AG04450 (cell line): ENCODE measurements around the gene APBB3. TPM values are rescaled to one million over a fixed set of nuclear protein-coding genes. Genes with fewer than 3 reads are reported as not detected.

Source experiments
- CTCF ChIA-PET: fragments of 300-600, 350-600 bp; formaldehyde crosslinking; extraction: SDS; loops from one replicate; lab custom pipeline; 2022; ENCODE audit warnings: antibody characterized with exemption, inconsistent platforms; lab: Charles Lee
- POLR2A ChIA-PET: fragments of 350-600 bp; formaldehyde crosslinking; extraction: SDS; loops from one replicate; lab custom pipeline; 2021; ENCODE audit warnings: antibody characterized with exemption, inconsistent platforms; lab: Yijun Ruan, JAX
- DNase-seq: peaks from one replicate; pipeline ENCODE4 v3.0.0-alpha.2; 2011; ENCODE audit warnings: low read depth, low spot score
- H3K27ac ChIP-seq: one replicate; pipeline ENCODE4 v1.5.1; 2012; ENCODE audit warnings: low read depth, low read length, control low read depth
- H3K27me3 ChIP-seq: one replicate; pipeline ENCODE4 v1.6.0; 2012; ENCODE audit warnings: low read length; ENCODE audit not compliant: control insufficient read depth, insufficient read depth
- H3K4me3 ChIP-seq: 2 replicates; pipeline ENCODE4 v1.5.1; 2011; ENCODE audit warnings: mild to moderate bottlenecking, low read depth, low read length, control low read depth
- H3K9me3 ChIP-seq: 2 replicates; pipeline ENCODE4 v1.5.1; 2012; ENCODE audit warnings: low read length; ENCODE audit not compliant: control insufficient read depth, insufficient read depth
- CTCF ChIP-seq: IDR thresholded peaks from 2 replicates; pipeline ENCODE4 v1.5.1; 2011; ENCODE audit warnings: low read depth, low read length, control low read depth, inconsistent platforms
- polyA plus RNA-seq: library from polyadenylated mRNA; depleted of rRNA; stranded (reverse); fragments of >200 nt; gene quantifications from 2 replicates; pipeline ENCODE4 v1.2.3, GENCODE V29; 2011

APBB3 gene
- polyA plus RNA-seq, 1 experiment: 13.6 TPM

- H3K9me3 ChIP-seq: no peaks in the 10 kb centered on the region; the same call in 1 of the 2 replicates
- no peak for DNase-seq
- CTCF ChIA-PET: no interaction called here
- no peak overlapping the region for H3K27ac ChIP-seq
- no peak overlapping the region for H3K4me3 ChIP-seq
- no peaks in the 10 kb centered on the region for H3K27me3 ChIP-seq
- POLR2A ChIA-PET: interaction anchor here (1.2 to 1.7 kb wide), 2 partner anchors 13 to 77 kb away, joined by 3 to 4 read pairs; partner anchors contain the start of genes IK, NDUFA2 and SRA1
- TF ChIP-seq CTCF: no peak
These were observed 5.7 kb upstream of the APBB3 start for GRCh38 chr5:140570058-140570457.

- no peak overlapping the region for H3K4me3 ChIP-seq
- DNase-seq: no peak
- ChIA-PET POLR2A (interaction anchor here (1.2 to 1.7 kb wide), 2 partner anchors 12 to 78 kb away, joined by 3 to 4 read pairs; partner anchors contain the start of genes IK, NDUFA2 and SRA1), CTCF (no interaction called here)
- no peaks in the 10 kb centered on the region; the same call in 1 of the 2 replicates for H3K9me3 ChIP-seq
- TF ChIP-seq CTCF: no peak
- no peak overlapping the region for H3K27ac ChIP-seq
- no peaks in the 10 kb centered on the region for H3K27me3 ChIP-seq
These were observed 4.8 kb upstream of the APBB3 start for GRCh38 chr5:140569197-140569596.

GRCh38 chr5:140568443-140569063, 4.2 kb upstream of the APBB3 start:
- no peak overlapping the region for H3K27ac ChIP-seq
- ChIA-PET POLR2A (interaction anchor here (1.7 kb wide), 1 partner anchor 11 kb away, joined by 4 read pairs; the partner anchor contains the start of gene SRA1), CTCF (no interaction called here)
- no peaks in the 10 kb centered on the region; the same call in 1 of the 2 replicates for H3K9me3 ChIP-seq
- no peaks in the 10 kb centered on the region for H3K27me3 ChIP-seq
- no peak for TF ChIP-seq CTCF
- DNase-seq: no peak
- no peak overlapping the region for H3K4me3 ChIP-seq

- POLR2A ChIA-PET: interaction anchor here (0.9 kb wide), 1 partner anchor 11 kb away, joined by 3 read pairs; the partner anchor contains the start of gene SRA1
- no peaks in the 10 kb centered on the region for H3K27me3 ChIP-seq
- CTCF ChIA-PET: no interaction called here
- no peaks in the 10 kb centered on the region; the same call in 1 of the 2 replicates for H3K9me3 ChIP-seq
- DNase-seq: no peak
- TF ChIP-seq CTCF: no peak
- H3K4me3 ChIP-seq: no peak overlapping the region
- H3K27ac ChIP-seq: no peak overlapping the region
These were observed 3.5 kb upstream of the APBB3 start for GRCh38 chr5:140567871-140568270.

GRCh38 chr5:140567136-140567818, 2.9 kb upstream of the APBB3 start:
- no peak for TF ChIP-seq CTCF
- no peaks in the 10 kb centered on the region; the same call in 1 of the 2 replicates for H3K9me3 ChIP-seq
- DNase-seq: no peak
- ChIA-PET POLR2A (interaction anchor here (0.9 kb wide), 1 partner anchor 10 kb away, joined by 3 read pairs; the partner anchor contains the start of gene SRA1), CTCF (no interaction called here)
- no peak overlapping the region for H3K4me3 ChIP-seq
- H3K27me3 ChIP-seq: no peaks in the 10 kb centered on the region
- H3K27ac ChIP-seq: no peak overlapping the region
